Vein endothelial cell (primary cell): ENCODE data around the gene ULBP3. TPM values are rescaled to one million over a fixed set of nuclear protein-coding genes. Genes with fewer than 3 reads are reported as not detected.

Source experiments
- total RNA-seq: library from RNA; depleted of rRNA; stranded (reverse); fragments of >200 nt; gene quantifications from 2 replicates; pipeline ENCODE4 v1.2.3, GENCODE V29; 2012

ULBP3 gene
- total RNA-seq = 20.1 and 24.8 TPM in 2 replicates

DNA sequence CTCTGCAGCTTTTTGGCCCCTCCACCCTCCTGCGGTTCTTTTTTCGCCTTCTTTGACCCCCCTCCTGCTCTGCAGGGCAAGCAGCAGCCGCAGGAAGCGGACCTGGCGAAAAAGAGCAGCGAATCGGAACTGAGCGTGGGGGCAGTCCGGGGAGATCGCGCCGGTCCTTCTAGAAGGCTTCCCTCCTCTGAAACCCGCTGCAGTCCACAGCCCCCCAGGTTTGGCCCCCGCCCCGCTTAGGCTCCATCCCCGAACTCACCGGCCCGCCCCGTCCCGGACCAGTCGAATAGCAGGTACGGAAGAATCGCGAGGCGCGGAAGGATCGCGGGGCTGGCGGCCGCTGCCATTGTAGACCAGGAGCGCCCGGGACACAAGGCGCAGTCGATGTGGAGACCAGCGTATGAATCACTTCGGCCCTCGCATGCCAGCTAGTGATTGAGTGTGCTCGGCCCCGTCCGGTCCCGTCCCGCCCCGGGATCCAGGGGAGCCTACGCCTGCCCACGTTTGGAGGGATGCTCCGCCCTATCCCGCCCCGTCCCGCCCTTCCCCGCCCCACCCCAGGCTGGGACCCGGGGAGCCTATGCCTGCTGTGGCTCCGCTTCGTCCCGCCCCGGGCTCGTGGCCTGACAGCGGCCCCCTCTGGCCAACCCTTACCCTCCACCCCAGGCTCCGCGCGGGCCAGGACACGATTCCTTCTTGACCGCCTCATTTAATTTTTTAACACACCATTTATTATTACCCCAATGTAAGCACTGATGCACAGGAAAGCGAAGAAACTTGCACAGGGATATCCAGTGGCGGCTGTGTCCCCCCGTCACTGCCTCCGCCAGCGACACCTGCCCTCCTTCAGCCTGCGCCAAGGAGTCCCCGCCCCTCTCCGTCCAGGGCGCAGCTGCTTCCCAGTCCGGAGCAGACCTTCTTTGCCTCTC lies at the start of gene ULBP3:
TSS of gene ULBP3 (minus strand) at position 402 of the 929 bp plus-strand sequence. CDS start at position 347, 55 bp downstream.

DNA sequence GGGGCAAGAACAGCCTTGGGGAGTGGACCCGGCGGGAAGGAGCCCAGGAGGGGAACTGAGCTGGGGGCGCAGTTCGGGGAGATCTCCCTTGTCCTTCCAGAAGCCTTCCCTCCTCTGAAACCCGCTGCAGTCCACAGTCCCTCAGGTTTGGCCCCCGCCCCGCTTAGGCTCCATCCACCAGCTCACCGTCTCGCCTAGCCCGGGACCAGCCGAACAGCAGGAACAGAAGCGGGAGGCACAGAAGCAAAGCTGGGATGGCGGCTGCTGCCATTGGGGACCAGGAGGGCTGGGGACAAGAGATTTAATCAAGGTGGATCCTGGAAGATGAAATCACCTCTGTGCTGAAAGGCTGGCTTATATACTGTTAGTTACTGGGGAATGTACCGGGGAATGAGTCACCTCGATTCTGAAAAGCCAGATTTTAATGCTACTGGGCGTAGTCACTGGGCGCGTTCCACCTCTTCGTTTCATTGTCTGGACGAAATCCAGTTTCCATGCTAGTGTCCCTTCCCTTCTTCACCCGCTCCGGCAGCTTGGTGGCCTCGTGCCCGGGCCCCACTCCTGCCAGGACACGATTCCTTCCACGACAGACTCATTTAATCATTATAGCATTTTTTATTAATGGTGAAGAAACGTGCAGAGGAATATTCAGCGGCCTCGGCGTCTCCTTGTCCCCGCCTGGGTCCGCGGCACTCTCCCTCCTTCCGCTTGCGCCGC lies 43.6 kb downstream of the ULBP3 start, which contains the start of gene RAET1L:
TSS of gene RAET1L (minus strand) at position 332 of the 717 bp plus-strand sequence. CDS start at position 271, 61 bp downstream.

Other genes with a start within 250 kb of the ULBP3 start
- 13.7 and 20.3 TPM in 2 replicates for gene LRP11, start 204.8 kb downstream of the ULBP3 start, total RNA-seq
- gene RAET1E, start 171.0 kb downstream of the ULBP3 start, total RNA-seq = 0.29 and 0.33 TPM in 2 replicates
- 0.29 and 0.33 TPM in 2 replicates for gene RAET1G, start 146.0 kb downstream of the ULBP3 start, total RNA-seq
- gene ULBP2, start 127.1 kb downstream of the ULBP3 start, total RNA-seq = 6.2 and 8.0 TPM in 2 replicates
- gene ULBP1, start 105.2 kb downstream of the ULBP3 start, total RNA-seq = 0.57 and 0.65 TPM in 2 replicates
- not detected in 2 replicates for gene RAET1L, start 43.6 kb downstream of the ULBP3 start, total RNA-seq
- gene PPP1R14C, start 73.9 kb upstream of the ULBP3 start, total RNA-seq = not detected in 2 replicates